ENCODE measurements around the gene PROK1. TPM values are rescaled to one million over a fixed set of nuclear protein-coding genes. Genes with fewer than 3 reads are reported as not detected.

Gene PROK1
- total and polyA plus RNA-seq, 2 of the 13 experiments (the other 11 are each of a cell fraction or from before 2014, with no cell fraction given) = 0.07 TPM; not detected in 1

DNA sequence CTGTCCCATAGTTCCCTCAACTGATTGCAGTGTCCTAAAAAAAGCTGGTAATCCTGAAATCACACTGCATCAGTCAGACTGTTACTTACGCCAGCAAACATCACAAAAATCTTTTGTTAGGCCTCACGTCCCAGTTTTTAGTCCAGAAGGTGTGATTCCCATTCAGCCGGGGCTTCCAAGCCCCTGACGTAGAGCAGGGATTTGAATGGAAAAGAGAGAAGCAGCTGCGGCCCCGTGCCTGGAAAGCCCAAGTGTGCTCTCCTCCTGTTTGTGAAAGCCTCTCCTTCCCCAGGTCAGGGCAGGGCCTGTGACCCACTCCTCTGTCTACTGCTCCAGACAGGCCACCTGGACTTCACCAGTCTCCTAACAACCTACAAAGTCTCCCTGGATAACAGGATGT is 47.3 kb downstream of the PROK1 start:
- Histone ChIP-seq H3K36me3 (replicated peaks in 1 of 2; ENCODE audit: control insufficient read depth in 1 of 2, insufficient read depth in 2 of 2, low read length in 2 of 2) (no peaks in the 10 kb centered on the region), H3K9me3 (ENCODE audit: low read length) (no peaks in the 10 kb centered on the region), H4K20me1 (ENCODE audit: insufficient read depth, low read length) (no peaks in the 10 kb centered on the region), H2AFZ (ENCODE audit: low read length) (no peak overlapping the region), H3K27ac (ENCODE audit: extremely low read length, insufficient read depth, low read length) (no peak overlapping the region), H3K4me2 (ENCODE audit: low read depth, low read length) (no peak overlapping the region), H3K27me3 (ENCODE audit: control insufficient read depth in 1 of 2, insufficient read depth in 2 of 2, low read length in 2 of 2) (no peaks in the 10 kb centered on the region; a peak in 1 of 5 replicates), H3K9ac (ENCODE audit: insufficient read depth, low read depth, low read length) (no peak overlapping the region), H3K4me3 (replicated peaks in 1 of 3; ENCODE audit: insufficient read depth in 1 of 3, low read depth in 2 of 3, low read length in 3 of 3) (no peak overlapping the region), H3K79me2 (ENCODE audit: insufficient read depth, low read length) (no peaks in the 10 kb centered on the region), H3K4me1 (ENCODE audit: insufficient read depth, low read length) (no peaks in the 10 kb centered on the region)
- no TSS peak for BruUV-seq (replicated peaks)
- in situ Hi-C loops (cut with HindIII; ENCODE audit: extremely low pct_ligation_motif_present, low pct_unique_long_range_greater_than_20kb) = loop anchor here (10.0 kb wide), 1 partner anchor 293 kb away; no protein-coding TSS in a partner anchor
- DNase-seq (ENCODE audit: low spot score) = no peak
- 2% methylated on average over 5 of the region's 6 CpGs for WGBS (ENCODE audit: low lambda C conversion rate)
- POLR2A ChIA-PET = no interaction called here
- ATAC-seq = no peak
- no peak for FAIRE-seq
- TF ChIP-seq ZNF761 (CRISPR knock-in tag; conservative IDR thresholded peaks at IDR 0.05) (no peak), RXRB (CRISPR knock-in tag; IDR thresholded peaks at IDR 0.05; ENCODE audit: borderline replicate concordance) (no peak), HMGA1 (CRISPR knock-in tag; conservative IDR thresholded peaks at IDR 0.05) (no peak), ZNF563 (CRISPR knock-in tag; IDR thresholded peaks at IDR 0.05) (no peak), RXRA (CRISPR knock-in tag; IDR thresholded peaks at IDR 0.05) (no peak), RORA (CRISPR knock-in tag; IDR thresholded peaks at IDR 0.05) (no peak), ZNF891 (CRISPR knock-in tag; IDR thresholded peaks at IDR 0.05) (no peak)
- CTCF ChIA-PET (ENCODE audit: low intra/inter-chr PET ratio, low total read pairs) = no interaction called here
- intact Hi-C loops (cut with micrococcal nuclease; ENCODE audit: unreplicated experiment) = no loop called here

DNA sequence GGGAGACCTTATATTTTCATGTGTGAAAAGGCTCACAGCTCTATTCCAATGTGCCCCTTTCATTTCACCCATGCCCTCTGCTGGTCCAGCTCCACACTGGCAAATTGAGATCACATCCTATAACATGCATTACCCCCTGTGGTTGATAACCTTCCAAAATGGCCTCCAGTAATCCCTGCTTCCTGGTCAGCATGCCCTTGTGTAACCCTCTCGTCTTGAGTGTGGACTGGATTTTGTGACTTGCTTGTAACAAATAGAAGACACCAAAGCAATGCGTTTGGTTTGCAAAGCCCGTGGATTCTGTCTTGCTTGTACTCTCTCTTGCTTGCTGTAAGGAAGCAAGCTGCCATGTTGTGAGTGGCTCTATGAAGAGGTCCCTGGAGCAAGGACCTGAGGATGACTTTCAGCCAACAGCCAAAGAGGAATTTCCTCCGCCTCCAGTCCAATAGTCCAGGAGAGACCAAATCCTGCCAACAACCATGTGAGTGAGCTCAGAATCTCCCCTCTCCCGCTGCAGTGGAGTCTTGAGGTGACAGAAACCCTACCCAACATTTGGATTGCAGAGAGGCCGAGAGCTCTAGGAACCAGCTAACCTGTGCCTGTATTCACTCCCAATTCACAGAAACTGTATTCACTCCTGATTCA is 50.7 kb downstream of the PROK1 start:
- Histone ChIP-seq H3K4me2 (ENCODE audit: low read depth, low read length) (no peak overlapping the region), H3K27ac (ENCODE audit: extremely low read length, insufficient read depth, low read length) (no peak overlapping the region), H3K4me3 (replicated peaks in 1 of 3; ENCODE audit: insufficient read depth in 1 of 3, low read depth in 2 of 3, low read length in 3 of 3) (no peak overlapping the region), H4K20me1 (ENCODE audit: insufficient read depth, low read length) (no peaks in the 10 kb centered on the region), H3K36me3 (replicated peaks in 1 of 2; ENCODE audit: control insufficient read depth in 1 of 2, insufficient read depth in 2 of 2, low read length in 2 of 2) (no peaks in the 10 kb centered on the region), H3K9me3 (ENCODE audit: low read length) (no peaks in the 10 kb centered on the region), H3K27me3 (ENCODE audit: control insufficient read depth in 1 of 2, insufficient read depth in 2 of 2, low read length in 2 of 2) (no peaks in the 10 kb centered on the region), H3K79me2 (ENCODE audit: insufficient read depth, low read length) (no peaks in the 10 kb centered on the region), H2AFZ (ENCODE audit: low read length) (no peak overlapping the region), H3K4me1 (ENCODE audit: insufficient read depth, low read length) (no peaks in the 10 kb centered on the region), H3K9ac (ENCODE audit: insufficient read depth, low read depth, low read length) (no peak overlapping the region)
- no TSS peak for BruUV-seq (replicated peaks)
- FAIRE-seq (no peak), ATAC-seq (no peak), DNase-seq (ENCODE audit: low spot score) (no peak)
- POLR2A ChIA-PET = no interaction called here
- intact Hi-C loops (cut with micrococcal nuclease; ENCODE audit: unreplicated experiment) = no loop called here
- 23% methylated on average over 6 of the region's 6 CpGs for WGBS (ENCODE audit: low lambda C conversion rate)
- in situ Hi-C loops (cut with HindIII; ENCODE audit: extremely low pct_ligation_motif_present, low pct_unique_long_range_greater_than_20kb) = no loop called here
- CTCF ChIA-PET (ENCODE audit: low intra/inter-chr PET ratio, low total read pairs) = no interaction called here
- TF ChIP-seq ETV5 (CRISPR knock-in tag; IDR thresholded peaks at IDR 0.05; ENCODE audit: borderline replicate concordance) (no peak), MTA3 (CRISPR knock-in tag; IDR thresholded peaks at IDR 0.05) (no peak), MYNN (CRISPR knock-in tag; IDR thresholded peaks at IDR 0.05; ENCODE audit: low read depth) (no peak), ZNF180 (CRISPR knock-in tag; IDR thresholded peaks at IDR 0.05; ENCODE audit: borderline replicate concordance, low read depth) (no peak), YEATS4 (CRISPR knock-in tag; IDR thresholded peaks at IDR 0.05; ENCODE audit: borderline replicate concordance) (no peak), RFX3 (CRISPR knock-in tag; IDR thresholded peaks at IDR 0.05) (no peak), RBM39 (IDR thresholded peaks at IDR 0.05; ENCODE audit: low read depth, low read length, poor library complexity, severe bottlenecking) (no peak), ZBTB21 (CRISPR knock-in tag; IDR thresholded peaks at IDR 0.05) (no peak), ZNF121 (CRISPR knock-in tag; IDR thresholded peaks at IDR 0.05) (no peak), ZKSCAN8 (CRISPR knock-in tag; IDR thresholded peaks at IDR 0.05; ENCODE audit: borderline replicate concordance) (no peak), MTF1 (CRISPR knock-in tag; IDR thresholded peaks at IDR 0.05) (no peak), CENPT (CRISPR knock-in tag; IDR thresholded peaks at IDR 0.05; ENCODE audit: low read depth) (no peak)
- TF ChIP-seq, protein P1, sequence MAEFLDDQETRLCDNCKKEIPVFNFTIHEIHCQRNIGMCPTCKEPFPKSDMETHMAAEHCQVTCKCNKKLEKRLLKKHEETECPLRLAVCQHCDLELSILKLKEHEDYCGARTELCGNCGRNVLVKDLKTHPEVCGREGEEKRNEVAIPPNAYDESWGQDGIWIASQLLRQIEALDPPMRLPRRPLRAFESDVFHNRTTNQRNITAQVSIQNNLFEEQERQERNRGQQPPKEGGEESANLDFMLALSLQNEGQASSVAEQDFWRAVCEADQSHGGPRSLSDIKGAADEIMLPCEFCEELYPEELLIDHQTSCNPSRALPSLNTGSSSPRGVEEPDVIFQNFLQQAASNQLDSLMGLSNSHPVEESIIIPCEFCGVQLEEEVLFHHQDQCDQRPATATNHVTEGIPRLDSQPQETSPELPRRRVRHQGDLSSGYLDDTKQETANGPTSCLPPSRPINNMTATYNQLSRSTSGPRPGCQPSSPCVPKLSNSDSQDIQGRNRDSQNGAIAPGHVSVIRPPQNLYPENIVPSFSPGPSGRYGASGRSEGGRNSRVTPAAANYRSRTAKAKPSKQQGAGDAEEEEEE (CRISPR knock-in tag; IDR thresholded peaks at IDR 0.05; ENCODE audit: borderline replicate concordance) = no peak
